SK-N-MC (cell line): ENCODE results near the gene INCENP.
"Not testable (repeated sequence)": the region's sequence is repeated elsewhere in the genome, so short reads cannot be mapped to it uniquely, and the experiment has no call there.

Experiments
- DNase-seq: peaks from one replicate; pipeline ENCODE4 v3.0.0-alpha.2; 2011; ENCODE audit warnings: low read depth, low spot score
- H3K27ac ChIP-seq: fragments of 200-600 bp; sonication (generic); 2 replicates; pipeline ENCODE4 v1.5.1; 2016; ENCODE audit warnings: mixed run types
- H3K36me3 ChIP-seq: fragments of 200-600 bp; sonication (generic); 2 replicates; pipeline ENCODE4 v1.6.1; 2017; ENCODE audit warnings: antibody characterized with exemption, low read length, mixed read lengths; ENCODE audit not compliant: insufficient read depth
- H3K4me3 ChIP-seq: fragments of 200-600 bp; sonication (generic); 2 replicates; pipeline ENCODE4 v1.5.1; 2016
- H3K9ac ChIP-seq: fragments of 200-600 bp; sonication (generic); 2 replicates; pipeline ENCODE4 v1.8.0; 2017; ENCODE audit warnings: mixed run types, mixed read lengths; ENCODE audit not compliant: insufficient read length
- H3K9me3 ChIP-seq: fragments of 200-600 bp; sonication (generic); 2 replicates; pipeline ENCODE4 v1.6.1; 2017; ENCODE audit warnings: low read depth, mild to moderate bottlenecking, antibody characterized with exemption, low read length, moderate library complexity, mixed read lengths
- EZH2 ChIP-seq: fragments of 200-600 bp; sonication (generic); IDR thresholded peaks from one replicate; pipeline ENCODE4 v1.6.1; 2017; ENCODE audit warnings: antibody characterized with exemption
- FOXP2 ChIP-seq: optimal IDR thresholded peaks from 2 replicates; pipeline ENCODE3; 2011; ENCODE audit warnings: mild to moderate bottlenecking, moderate library complexity; ENCODE audit not compliant: insufficient read depth; ENCODE audit errors: extremely low read length, control extremely low read depth
- POLR2AphosphoS5 ChIP-seq: IDR thresholded peaks from 2 replicates; pipeline ENCODE4 v1.6.1; 2012; ENCODE audit warnings: mild to moderate bottlenecking, low read depth, low read length, borderline replicate concordance

Gene INCENP

DNA sequence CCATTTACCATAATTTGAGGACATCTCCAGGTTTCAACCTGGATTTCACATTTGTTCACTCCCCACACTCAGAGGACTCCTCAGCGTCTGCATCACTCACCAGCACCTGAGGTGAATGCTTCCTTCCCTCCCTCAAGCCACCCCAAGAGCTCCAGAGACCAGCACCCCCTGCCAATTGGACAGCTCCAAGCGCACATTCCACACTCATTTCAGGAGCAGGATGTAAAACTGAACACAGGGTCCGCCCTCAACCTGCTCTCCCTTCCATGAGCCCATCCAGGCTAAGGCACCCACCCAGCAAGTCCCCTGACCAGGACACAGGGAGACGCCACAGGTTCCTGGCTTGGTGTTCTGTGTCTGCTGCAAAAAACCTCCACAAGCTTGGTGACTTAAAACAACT is 70.1 kb downstream of the INCENP start:
- no peaks in the 10 kb centered on the region for H3K36me3 ChIP-seq
- no peaks in the 10 kb centered on the region for H3K9me3 ChIP-seq
- H3K27ac ChIP-seq: no peak overlapping the region
- no peak overlapping the region for H3K4me3 ChIP-seq
- TF ChIP-seq FOXP2 (no peak), POLR2AphosphoS5 (no peak), EZH2 (no peak)
- no peak overlapping the region for H3K9ac ChIP-seq
- no peak for DNase-seq

- not testable (repeated sequence) for H3K9me3 ChIP-seq, DNase-seq, H3K9ac ChIP-seq, H3K27ac ChIP-seq, H3K4me3 ChIP-seq, H3K36me3 ChIP-seq
Observed at GRCh38 chr11:62195010-62195409, 71.2 kb downstream of the INCENP start.

GRCh38 chr11:62195945-62196344 is 72.1 kb downstream of the INCENP start:
- Histone ChIP-seq H3K27ac (no peak overlapping the region), H3K9ac (no peak overlapping the region), H3K9me3 (no peaks in the 10 kb centered on the region), H3K36me3 (no peaks in the 10 kb centered on the region), H3K4me3 (no peak overlapping the region)
- no peak for DNase-seq
- TF ChIP-seq POLR2AphosphoS5: no peak
- no peak for TF ChIP-seq EZH2
- TF ChIP-seq FOXP2: no peak

DNA sequence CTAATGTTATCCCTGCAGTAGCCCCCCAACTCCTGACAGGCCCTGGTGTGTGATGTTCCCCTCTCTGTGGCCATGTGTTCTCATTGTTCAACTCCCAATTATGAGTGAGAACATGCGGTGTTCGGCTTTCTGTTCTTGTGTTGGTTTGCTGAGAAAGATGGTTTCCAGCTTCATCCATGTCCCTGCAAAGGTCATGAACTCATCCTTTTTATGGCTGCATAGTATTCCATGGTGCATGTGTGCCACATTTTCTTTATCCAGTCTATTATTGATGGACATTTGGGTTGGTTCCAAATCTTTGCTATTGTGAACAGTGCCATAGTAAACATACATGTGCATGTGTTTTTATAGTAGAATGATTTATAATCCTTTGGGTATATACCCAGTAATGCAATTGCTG is 73.6 kb downstream of the INCENP start:
- not testable (repeated sequence) for DNase-seq, H3K9me3 ChIP-seq, H3K4me3 ChIP-seq, H3K27ac ChIP-seq, H3K9ac ChIP-seq, H3K36me3 ChIP-seq

DNA sequence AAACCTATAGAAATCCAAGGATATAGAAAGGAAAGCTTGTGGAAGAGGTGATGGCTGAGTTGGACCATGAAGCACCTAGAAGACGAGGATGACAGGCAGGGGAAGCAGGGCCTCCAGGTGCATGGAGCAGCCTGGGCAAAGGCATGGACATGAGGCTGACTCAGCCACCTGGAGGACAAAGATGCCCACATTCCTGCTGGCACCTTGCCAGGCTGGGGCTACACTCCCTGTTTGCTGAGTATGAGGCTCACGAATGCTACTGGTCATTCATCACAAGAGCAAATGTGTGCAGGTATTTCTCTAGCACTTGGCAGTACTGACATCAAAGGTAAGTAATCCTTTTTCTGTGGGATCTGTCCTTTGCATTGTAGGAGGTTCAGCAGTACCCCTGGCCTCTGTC is 77.6 kb downstream of the INCENP start:
- no peak overlapping the region for H3K27ac ChIP-seq
- H3K4me3 ChIP-seq: no peak overlapping the region
- H3K9me3 ChIP-seq: no peaks in the 10 kb centered on the region
- H3K36me3 ChIP-seq: no peaks in the 10 kb centered on the region
- no peak overlapping the region for H3K9ac ChIP-seq
- DNase-seq: no peak
- no peak for TF ChIP-seq EZH2
- TF ChIP-seq FOXP2: no peak
- no peak for TF ChIP-seq POLR2AphosphoS5
